ENCODE results near the gene PTPRN2. TPM values are rescaled to one million over a fixed set of nuclear protein-coding genes. Genes with fewer than 3 reads are reported as not detected.

PTPRN2 gene
- total RNA-seq, 1 donor from 2014 or later = 15.4 TPM

- H3K27me3 Mint-ChIP-seq = peaks cover 4% of the 10 kb centered on the region
- no peaks in the 10 kb centered on the region for H3K36me3 Mint-ChIP-seq
- H3K4me1 Mint-ChIP-seq (ENCODE audit: unreplicated experiment) = no peaks in the 10 kb centered on the region
- DNase-seq (ENCODE audit: extremely low spot score, unreplicated experiment) = no peak
- no peaks in the 10 kb centered on the region for H3K9me3 Mint-ChIP-seq
- no peak overlapping the region for H3K4me3 Mint-ChIP-seq
- no peak overlapping the region for H3K27ac Mint-ChIP-seq
- TF ChIP-seq, protein P1, sequence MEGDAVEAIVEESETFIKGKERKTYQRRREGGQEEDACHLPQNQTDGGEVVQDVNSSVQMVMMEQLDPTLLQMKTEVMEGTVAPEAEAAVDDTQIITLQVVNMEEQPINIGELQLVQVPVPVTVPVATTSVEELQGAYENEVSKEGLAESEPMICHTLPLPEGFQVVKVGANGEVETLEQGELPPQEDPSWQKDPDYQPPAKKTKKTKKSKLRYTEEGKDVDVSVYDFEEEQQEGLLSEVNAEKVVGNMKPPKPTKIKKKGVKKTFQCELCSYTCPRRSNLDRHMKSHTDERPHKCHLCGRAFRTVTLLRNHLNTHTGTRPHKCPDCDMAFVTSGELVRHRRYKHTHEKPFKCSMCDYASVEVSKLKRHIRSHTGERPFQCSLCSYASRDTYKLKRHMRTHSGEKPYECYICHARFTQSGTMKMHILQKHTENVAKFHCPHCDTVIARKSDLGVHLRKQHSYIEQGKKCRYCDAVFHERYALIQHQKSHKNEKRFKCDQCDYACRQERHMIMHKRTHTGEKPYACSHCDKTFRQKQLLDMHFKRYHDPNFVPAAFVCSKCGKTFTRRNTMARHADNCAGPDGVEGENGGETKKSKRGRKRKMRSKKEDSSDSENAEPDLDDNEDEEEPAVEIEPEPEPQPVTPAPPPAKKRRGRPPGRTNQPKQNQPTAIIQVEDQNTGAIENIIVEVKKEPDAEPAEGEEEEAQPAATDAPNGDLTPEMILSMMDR (conservative IDR thresholded peaks at IDR 0.05) = no peak
These were observed 316.0 kb downstream of the PTPRN2 start for GRCh38 chr7:158271646-158272045.

DNA sequence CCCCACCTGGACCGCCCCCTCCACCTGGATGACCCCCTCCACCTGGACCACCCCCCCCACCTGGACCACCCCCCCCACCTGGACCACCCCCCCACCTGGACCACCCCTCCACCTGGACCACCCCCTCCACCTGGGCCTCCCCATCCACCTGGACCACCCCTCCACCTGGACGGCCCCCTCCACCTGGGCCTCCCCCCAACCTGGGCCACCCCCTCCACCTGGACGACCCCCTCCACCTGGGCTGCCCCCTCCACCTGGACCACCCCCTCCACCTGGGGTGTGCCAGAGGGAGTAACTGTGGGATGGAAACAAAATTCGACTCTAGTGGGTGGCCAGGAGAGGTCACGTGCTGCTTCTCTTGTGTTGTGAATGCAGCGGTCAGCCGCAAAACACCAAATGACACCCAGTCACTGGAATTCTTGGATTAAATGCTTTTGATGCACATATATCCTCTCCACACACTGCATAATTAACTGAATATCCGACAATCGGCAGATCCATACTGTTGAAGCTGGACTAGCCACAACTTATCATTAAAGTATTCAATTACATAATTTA is 316.7 kb downstream of the PTPRN2 start:
- Mint-ChIP-seq H3K4me3 (no peak overlapping the region), H3K36me3 (no peaks in the 10 kb centered on the region), H3K9me3 (no peaks in the 10 kb centered on the region), H3K27me3 (peaks cover 4% of the 10 kb centered on the region), H3K4me1 (ENCODE audit: unreplicated experiment) (no peaks in the 10 kb centered on the region), H3K27ac (no peak overlapping the region)
- TF ChIP-seq, protein P1 (conservative IDR thresholded peaks at IDR 0.05) = no peak
- DNase-seq (ENCODE audit: extremely low spot score, unreplicated experiment) = peak; percentile 40

DNA sequence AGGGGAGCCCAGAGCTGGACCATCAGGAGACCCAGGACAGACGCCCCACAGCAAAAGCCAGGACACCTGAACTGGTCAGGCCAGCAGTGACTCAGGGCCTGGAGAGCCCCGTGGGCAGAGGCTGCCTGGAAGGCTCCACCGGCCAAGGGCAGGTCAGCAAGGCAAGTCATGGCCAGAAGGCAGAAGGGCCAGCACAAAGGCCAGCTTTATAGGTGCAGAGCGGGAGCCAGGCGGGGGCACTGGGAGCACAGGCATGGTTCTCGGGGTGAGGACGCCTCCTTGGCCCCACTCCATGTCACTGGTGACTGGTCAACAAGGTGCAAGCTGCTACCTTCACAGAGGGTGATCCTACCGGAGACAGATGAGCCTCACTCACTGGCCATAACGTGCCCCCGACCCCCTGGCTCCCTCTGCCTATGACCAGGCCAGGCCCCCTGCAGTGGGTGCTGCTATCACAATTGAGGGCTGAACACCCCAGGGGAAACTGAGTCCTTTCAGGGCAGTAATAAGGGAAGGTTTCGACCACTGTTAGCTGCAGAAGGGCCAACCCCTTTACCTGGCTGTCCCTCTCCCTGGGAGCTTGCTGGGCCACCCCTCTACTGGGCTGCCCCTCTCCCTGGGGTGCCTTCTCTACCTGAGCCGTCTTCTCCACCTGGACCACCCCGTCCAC is 317.4 kb downstream of the PTPRN2 start:
- Mint-ChIP-seq H3K9me3 (no peaks in the 10 kb centered on the region), H3K4me3 (no peak overlapping the region), H3K27ac (no peak overlapping the region), H3K27me3 (peaks cover 4% of the 10 kb centered on the region), H3K36me3 (no peaks in the 10 kb centered on the region), H3K4me1 (ENCODE audit: unreplicated experiment) (no peaks in the 10 kb centered on the region)
- TF ChIP-seq, protein P1 (conservative IDR thresholded peaks at IDR 0.05) = no peak
- DNase-seq (ENCODE audit: extremely low spot score, unreplicated experiment) = peak; percentile 64

GRCh38 chr7:158268816-158269535 is 318.6 kb downstream of the PTPRN2 start:
- DNase-seq (ENCODE audit: extremely low spot score, unreplicated experiment) = no peak
- TF ChIP-seq, protein P1 (conservative IDR thresholded peaks at IDR 0.05) = no peak
- Mint-ChIP-seq H3K4me1 (ENCODE audit: unreplicated experiment) (no peaks in the 10 kb centered on the region), H3K4me3 (no peak overlapping the region), H3K27ac (no peak overlapping the region), H3K9me3 (no peaks in the 10 kb centered on the region), H3K36me3 (no peaks in the 10 kb centered on the region), H3K27me3 (peaks cover 4% of the 10 kb centered on the region)

- Mint-ChIP-seq H3K27ac (no peak overlapping the region), H3K4me1 (ENCODE audit: unreplicated experiment) (no peaks in the 10 kb centered on the region), H3K9me3 (no peaks in the 10 kb centered on the region), H3K4me3 (peak overlapping the region; percentile 7), H3K27me3 (peaks cover 4% of the 10 kb centered on the region), H3K36me3 (no peaks in the 10 kb centered on the region)
- TF ChIP-seq, protein P1 (conservative IDR thresholded peaks at IDR 0.05) = no peak
- peak; percentile 51 for DNase-seq (ENCODE audit: extremely low spot score, unreplicated experiment)
These were observed 319.7 kb downstream of the PTPRN2 start for GRCh38 chr7:158267742-158268435.

Data from type B pancreatic cell (in vitro differentiated cells).